Embryonic facial prominence (tissue), 1 donor: ENCODE results near the gene KY.

Experiments used
- DNase-seq: peaks from one replicate; pipeline ENCODE4 v3.0.0-alpha.2; 2016; ENCODE audit errors: extremely low spot score

The KY gene, protein sequence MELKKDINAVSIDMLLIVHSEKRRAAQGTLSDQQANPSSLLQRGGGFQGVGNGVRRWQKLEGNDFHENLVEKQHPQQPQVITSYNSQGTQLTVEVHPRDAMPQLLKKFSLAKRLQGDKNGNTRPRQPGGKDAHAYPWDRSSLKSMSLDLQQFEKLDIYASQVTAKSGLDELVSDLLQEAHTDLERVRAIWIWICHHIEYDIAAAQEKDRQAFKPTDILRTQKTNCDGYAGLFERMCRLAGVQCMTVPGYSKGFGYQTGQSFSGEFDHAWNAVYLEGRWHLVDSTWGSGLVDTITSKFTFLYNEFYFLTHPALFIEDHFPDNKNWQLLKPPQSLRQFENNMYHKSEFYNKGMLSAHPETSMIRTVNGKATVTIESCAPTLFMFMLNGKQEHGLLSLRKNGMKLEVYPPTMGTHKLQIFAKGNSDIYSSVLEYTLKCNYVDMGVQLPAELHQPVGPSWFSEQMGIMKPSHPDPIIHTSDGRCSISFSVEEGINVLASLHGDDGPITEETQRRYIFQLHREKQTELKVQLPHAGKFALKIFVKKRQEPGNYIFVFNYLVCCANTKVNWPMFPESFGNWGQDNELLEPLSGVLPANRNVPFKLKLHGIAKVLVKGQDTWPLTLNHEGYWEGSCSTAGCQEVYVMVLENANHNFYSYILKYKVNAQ

GRCh38 chr3:134650431-134651346 lies at the start of gene KY:
Gene KY (minus strand): TSS chr3:134651022. CDS start chr3:134650960, 62 bp downstream.
- no peak for DNase-seq

- no peak for DNase-seq
Measured at GRCh38 chr3:134699721-134700120, 48.9 kb upstream of the KY start.

GRCh38 chr3:134699141-134699711 lies 48.4 kb upstream of the KY start:
- DNase-seq = no peak

DNA sequence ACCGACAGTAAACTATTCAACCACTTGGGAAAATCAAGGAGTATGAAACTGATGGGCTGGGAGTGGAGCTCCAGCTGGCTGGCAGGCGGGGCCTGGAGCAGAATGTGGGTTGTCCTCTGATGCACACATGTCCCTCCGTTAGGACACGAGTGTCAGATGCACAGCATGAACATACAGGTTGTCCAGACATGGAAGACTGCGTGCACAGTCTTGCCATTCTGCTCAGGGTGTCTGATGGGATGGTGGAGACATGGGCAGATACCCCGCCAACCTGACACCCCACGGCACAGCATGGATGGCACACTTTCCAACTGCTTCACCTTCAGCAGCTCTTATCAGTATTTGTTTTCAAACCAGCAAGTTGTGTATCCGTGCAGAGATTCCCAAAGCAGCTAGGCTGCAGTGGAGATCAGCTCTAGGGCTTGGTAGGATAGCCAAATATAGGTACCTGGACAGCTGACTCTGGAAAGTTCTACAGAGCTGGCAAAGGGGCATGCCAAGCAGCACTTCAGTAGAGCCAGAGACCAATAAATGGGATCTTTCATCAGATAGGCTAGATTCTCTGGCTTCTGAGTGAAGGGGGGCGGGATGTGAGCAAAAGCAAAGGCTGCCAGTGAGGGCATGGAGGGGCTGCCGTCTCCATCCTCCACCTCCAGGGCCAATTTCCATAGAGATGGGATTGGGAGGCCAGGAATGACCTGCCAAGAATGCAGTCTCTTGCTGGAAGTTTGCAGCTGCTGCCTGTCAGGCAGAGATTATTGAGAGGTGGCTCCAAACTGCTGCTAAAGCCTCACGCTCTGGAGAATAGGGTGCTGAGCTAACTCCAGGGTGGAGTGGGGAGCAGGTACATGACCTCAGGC lies 47.2 kb upstream of the KY start:
- DNase-seq = no peak

GRCh38 chr3:134696155-134696554 lies 45.3 kb upstream of the KY start:
- no peak for DNase-seq

DNA sequence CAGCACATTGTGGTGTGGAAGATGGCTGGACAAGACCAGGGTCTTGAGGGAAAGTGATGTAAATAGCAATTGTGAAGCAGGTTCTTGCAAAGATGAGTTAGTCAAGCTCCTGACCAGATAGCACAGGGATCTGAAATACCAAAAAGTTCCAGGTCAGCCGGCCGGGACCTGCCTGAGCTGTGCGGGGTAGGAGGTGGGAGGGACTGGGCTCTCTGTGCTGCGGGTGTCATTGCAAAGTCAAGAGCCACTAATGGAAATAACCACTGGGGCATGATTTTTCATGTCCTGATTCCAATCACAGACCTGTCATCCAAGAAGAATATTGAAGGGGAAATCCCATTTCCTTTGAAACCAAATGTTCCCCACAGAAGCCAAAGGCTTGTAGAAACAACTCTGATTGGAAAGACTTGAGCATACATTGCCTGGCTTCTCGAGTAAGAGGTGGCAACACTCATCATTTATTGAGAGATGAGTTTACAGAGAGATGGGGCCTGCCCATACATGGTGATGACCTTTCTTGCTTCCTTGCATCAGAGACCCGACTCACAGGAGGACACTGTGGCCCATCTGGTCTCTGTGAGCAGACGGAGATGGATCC lies 44.2 kb upstream of the KY start:
- no peak for DNase-seq

DNA sequence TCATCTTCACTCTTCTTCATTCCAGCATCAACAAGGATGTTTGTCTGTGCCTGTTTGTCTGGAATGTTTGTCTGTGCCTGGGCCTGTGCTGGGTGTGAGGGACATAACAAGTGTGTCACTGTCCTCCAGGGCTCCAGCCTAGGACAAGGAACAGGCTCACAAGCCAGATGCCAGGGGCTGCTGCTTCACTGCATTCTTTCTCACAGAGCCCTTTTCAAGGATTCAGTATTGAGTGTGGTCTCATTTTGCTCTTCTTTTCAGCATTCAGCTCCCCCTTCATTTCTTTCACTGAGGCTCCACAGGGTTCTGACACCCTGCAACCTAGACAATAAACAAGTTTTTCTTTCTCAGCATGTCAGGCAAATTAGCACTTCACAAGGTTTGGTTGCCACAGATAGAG lies 43.6 kb upstream of the KY start:
- DNase-seq = no peak

- no peak for DNase-seq
Measured at GRCh38 chr3:134693804-134694203, 43.0 kb upstream of the KY start.

DNA sequence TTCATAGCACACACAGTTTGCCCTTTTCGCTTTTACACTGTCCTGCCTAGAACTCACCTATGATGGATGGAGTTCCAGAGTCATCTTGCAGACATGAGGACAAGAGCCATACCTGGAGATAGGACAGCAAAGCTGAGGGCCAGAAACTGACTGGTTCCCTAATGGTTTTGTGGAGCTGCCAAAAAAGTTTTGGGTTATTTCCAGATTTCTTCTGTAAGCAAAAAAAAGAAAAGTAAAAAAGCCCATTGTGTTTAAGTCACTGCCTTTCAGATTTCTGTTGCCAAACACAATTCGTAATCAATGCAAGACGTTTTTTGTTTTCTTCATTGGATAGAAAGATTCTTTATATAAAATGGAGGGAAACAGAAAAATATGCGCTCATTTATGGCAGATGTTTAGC lies 42.4 kb upstream of the KY start:
- no peak for DNase-seq

DNA sequence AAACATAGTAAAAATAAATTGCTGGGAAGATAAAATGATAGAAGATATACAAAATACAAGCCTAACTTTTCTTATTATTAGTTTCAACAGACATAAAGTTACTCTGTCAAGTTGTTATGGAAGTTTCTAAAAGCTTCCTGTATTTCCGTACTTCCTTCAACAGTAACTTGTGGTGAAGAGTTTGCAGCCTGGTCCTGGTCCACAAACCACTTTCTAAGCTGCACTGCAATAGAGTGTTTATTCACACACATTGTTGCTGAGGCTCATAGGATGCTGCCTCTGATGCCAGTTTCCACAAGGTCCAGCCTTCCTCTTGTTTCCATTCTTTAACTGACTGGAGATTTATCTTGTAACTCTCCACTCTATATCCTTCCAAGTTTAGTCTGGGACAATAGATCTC lies 39.4 kb upstream of the KY start:
- DNase-seq = no peak

DNA sequence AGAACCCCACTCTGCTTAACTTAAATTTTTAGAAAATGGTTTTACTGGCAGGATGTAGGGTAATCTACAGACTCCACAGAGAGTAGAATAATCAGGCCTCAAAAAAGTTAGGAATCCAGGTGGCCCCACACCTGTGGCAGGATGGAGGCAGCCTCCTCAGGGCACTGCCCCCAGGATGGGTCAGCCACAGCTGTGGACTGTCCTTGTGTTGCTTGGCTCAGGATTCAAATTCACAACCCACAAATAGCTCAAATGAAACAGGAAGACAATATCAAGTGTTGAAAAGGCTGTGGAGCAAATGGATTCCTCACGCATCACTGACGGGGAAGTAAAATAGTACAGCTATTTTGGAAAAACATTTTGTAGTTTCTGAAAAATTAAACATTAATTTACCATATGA lies 36.8 kb upstream of the KY start:
- no peak for DNase-seq

DNA sequence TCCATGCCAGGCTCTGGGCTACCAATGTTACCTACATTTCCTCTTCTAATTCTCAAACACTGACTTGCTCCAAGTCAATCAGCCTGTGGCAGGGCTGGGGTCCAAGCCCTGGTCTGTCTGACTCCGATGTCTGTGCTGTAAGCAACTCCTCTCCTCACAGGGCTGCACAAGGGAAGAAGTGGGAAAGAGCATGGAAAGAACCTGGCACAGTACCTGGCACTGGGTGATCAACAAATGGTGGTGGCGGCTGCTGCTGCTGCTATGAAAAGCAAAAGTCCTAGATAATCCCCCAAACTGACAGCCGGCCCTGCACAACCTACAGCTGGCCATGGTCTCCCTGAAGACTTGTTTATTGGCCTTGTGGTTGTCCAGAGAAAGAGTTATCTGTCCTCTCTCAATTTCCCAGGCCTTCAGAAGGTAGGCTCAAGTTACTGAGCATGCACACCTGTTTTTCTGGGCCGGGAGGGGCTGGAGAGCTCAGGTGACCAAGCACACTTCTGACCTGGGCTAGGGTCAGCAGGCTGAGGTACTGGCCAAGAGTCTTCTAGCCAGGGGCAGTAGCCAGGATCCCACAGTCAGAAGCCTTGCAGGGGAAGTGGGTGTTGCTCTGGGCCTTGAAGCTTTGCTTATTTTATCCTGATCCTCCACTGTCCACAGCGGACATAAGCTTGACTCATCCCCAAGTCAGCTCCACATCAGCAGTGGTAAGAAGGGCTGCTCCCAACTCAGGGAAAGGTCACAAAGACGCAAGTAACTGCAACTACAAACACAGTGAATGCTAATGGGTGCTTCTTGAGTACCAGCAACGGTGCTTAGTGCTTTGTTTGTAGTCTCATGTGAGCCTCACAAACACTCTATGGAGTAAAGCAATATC lies 35.3 kb upstream of the KY start:
- no peak for DNase-seq

DNA sequence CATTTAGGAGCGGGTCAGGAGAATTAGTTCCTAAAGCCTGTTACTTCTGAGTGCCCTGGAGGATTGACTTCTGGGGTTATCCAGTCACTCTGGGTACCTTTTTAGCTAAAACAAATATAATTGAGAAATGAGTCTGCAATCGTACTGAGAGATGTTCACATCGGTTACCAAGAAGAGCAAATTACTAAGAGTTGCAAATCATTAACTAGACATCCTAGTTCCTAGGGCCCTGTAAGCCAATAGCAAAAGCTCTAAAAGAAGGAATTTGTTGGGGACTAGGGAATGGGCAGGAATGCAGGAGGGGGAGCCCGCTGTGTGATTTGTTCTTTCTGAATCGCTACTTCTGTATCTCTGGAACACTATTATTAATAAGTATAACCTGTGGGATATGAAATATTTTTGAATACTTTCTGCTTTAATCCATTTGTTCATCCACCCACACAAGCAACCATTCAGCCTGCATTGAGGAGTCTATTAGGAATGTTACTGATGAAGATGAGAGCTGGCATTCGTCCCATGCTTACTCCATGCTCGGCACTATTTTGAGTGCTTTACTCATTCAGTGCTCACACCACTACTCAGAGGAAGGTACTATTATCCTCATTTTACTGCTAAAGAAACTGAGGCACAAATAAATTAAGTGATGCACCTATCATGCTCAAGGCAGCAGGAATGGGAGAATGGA lies 31.5 kb upstream of the KY start:
- no peak for DNase-seq

DNA sequence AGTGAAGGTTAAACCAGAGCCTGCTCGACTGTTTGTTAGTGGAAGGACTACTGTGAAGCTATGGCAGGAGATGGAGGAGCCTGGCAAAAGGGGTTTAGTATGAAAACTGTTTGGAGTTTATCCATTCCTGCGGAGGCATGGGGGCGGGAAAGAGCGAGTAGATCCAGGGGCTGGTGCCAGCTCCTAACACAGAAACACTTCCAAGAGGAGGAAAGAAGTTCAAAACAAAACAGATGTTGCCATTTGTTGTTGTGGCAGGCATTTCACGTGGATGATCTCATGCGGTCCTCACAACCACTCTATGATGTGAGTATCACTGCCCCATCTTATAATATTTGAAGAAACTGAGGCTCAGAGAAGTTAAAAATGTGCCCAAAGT lies 30.7 kb upstream of the KY start:
- no peak for DNase-seq

DNA sequence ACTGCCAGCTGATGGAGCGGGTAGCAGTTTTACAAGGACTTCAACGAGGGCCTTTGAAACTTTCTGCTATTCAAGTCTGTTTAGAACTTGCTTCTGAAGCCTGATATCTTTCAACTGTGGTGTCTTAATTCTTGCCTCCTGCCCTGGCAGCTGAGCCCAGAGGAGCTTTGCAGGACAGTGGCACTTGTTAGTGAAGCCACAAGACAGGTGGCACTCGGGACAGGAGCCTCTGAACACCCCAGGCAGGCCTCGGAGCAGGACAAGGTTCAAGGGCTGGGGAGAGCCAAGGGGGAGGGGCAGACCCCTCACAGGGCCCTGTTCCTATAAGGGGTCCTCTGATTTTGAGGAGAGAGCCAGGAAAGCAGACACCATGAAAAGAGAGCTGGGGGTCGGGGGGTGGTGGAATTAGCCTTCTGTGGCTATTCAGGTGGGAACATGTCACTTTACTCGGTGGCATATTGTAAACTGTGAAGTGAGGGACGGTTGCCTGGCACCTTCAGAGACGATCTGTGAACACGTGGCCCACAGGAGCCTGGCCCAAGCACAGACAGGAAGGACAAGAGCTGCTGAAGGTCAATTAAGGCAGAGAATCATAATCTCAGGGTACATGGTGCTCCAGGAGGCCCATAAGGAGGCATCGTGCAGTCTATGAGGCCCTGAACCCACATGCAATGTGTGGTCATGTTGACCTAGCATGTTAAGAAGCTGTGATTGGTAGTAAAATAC lies 30.1 kb upstream of the KY start:
- DNase-seq = no peak

DNA sequence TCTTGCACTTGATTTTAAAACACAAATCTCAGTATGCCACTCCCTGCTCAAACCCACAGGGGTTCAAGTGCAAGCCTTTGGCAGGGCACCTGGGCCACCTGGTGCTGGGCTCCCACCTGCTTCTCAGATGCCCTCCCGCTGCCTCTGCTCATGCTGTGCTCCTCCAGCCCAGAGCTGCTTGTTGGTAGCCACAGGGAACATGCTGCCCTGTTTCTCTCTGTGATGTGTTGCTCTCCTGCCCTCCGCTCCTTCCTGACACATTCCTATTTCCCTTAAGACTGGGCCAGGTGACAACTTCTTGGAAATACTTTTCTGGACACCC lies 27.1 kb upstream of the KY start:
- DNase-seq = no peak

- no peak for DNase-seq
Measured at GRCh38 chr3:134677196-134677986, 26.6 kb upstream of the KY start.

DNA sequence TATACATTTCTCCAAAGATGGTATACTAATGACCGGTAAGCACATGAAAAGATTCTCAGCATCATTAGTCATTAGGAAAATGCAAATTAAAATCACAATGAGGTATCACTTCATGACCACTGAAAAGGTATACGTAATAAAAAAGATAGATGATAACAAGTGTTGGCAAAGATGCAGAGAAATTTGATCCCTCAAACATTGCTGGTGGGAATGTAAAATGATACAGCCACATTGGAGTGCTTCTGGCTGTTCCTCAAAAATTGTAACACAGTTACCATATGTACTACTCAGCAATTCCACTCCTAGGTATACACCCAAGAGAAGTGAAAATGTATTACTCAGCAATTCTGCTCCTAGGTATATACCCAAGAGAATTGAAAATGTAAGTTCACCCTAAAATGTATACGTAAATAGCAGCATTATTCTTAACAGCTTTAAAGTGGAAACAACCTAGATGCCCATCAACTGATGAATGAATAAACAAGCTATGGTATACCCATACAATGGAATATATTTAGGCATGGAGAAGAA lies 25.0 kb upstream of the KY start:
- no peak for DNase-seq
